H4 (cell line): Measurements from ENCODE around the gene AKAP1. TPM values are rescaled to one million over a fixed set of nuclear protein-coding genes. Genes with fewer than 3 reads are reported as not detected.

ENCODE experiments used
- DNase-seq: peaks from one replicate; pipeline ENCODE4 v3.0.0-alpha.2; 2015; ENCODE audit warnings: low spot score
- total RNA-seq: library from RNA; depleted of rRNA; stranded (reverse); fragments of >200 nt; shearing (Covaris generic); gene quantifications from 2 replicates; pipeline ENCODE4 v1.2.3, GENCODE V29; 2014

AKAP1 gene
- total RNA-seq, 1 experiment from 2014 or later: 19.9 TPM

GRCh38 chr17:57130708-57131461, 45.8 kb downstream of the AKAP1 start:
- peak; percentile 74 for DNase-seq

DNA sequence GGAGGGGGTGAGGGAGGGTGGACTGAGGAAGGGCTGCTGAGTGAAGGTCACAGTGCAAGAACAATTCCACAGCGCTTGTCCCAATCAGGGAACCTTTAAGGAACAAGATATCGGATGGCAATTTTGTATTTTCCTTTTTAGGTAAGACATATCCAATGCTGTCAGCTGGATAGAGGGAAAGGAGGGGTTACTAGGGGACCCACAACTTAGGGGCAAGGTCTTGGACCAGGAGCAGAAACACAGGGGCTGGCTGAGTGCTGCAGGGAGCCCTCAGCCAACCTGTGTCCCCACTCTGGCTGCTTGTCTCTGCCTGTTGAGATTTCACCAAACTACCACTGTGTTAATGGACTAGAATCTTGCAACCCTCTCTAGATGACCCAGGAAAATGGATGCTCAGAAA, 47.6 kb downstream of the AKAP1 start:
- DNase-seq: no peak

DNA sequence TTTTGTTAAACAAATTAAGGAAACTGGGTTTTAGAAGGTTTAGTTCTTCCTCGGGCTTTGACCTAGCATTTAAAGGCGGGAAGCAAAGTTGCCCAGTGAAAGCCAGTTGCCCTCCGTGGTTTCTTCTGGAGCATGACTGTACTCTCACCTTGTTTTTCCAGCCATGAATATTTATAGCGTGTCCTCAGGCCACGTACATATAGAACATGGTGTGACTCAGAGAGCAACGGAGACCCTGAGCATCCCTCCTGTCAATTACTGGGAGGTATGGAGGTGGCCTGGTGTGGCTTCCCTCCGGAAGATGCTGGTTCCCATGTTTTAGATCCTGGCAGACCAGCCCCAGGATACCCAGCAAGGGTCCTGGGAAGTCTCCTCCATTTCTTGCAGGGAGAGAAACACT, 48.4 kb downstream of the AKAP1 start:
- DNase-seq: no peak

DNA sequence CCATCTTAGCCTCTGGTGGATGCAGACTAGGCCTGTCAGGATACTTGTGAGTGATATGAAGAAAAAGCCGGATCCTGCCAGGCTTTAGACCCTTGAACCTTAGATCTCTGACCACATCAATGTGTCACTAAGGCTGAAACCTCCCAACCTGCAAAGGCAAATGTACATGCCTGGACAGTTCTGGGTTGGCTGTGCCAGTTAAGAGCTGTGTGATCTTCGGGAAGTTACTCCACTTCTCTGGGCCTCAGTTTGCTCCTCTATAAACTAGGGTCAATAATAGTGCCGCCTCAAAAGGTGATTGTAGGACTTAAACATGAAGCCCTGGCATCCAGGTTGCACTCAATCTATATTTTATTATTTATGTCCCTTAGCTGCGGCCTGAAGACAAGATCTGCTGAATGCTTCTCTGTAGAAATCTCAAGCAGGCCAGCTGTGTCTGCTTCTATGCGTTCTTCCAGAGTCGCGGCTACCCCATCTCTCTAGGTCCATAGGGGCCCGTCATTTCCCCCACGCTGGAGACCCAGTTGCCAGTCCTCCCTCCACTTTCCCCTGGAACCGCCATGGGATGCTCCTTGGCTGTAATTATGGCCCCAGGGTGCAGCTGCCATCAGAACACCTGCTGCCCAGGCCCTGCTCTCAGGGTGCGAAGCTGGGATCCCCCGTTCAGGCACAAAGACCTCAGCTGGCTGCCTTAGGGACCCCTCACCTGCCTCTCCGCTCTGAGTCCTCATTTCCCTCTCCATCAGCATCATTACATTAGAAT, 50.2 kb downstream of the AKAP1 start:
- DNase-seq: no peak

- no peak for DNase-seq
Measured at GRCh38 chr17:57135789-57136291, 50.8 kb downstream of the AKAP1 start.

GRCh38 chr17:57136355-57136754, 51.3 kb downstream of the AKAP1 start:
- DNase-seq: no peak

- no peak for DNase-seq
Measured at GRCh38 chr17:57138030-57138911, 53.2 kb downstream of the AKAP1 start.

DNA sequence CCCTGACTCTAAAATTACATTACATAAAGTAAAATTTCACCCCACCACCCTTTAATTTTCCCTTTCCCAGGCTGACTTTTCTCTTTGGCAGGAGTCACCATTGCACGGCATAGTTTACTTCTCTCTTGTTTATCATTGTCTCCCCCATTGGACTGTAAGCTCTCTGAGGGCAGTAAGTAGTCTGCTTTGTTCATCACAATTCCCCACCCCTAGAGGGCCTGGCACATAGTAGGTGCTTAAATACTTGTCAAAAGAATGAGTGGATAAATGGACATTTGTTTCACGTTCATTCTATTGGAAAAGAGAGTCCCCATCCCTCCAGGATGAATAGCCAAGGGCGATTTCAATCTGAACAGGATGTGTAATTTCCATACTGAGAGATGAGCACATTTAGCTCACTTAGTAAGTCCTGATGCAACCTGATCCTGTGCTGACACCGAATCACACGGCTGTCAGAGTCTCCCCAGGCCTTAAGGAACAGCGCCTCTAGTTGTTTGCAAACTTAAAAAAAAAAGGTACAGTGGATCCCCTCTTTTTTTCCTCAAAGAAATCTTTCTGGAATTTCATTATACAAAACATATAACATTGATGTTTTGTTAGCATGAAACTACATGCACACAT, 54.0 kb downstream of the AKAP1 start:
- DNase-seq: no peak

- DNase-seq: no peak
Measured at GRCh38 chr17:57140316-57140715, 55.3 kb downstream of the AKAP1 start.

GRCh38 chr17:57142925-57143324, 57.9 kb downstream of the AKAP1 start:
- no peak for DNase-seq

DNA sequence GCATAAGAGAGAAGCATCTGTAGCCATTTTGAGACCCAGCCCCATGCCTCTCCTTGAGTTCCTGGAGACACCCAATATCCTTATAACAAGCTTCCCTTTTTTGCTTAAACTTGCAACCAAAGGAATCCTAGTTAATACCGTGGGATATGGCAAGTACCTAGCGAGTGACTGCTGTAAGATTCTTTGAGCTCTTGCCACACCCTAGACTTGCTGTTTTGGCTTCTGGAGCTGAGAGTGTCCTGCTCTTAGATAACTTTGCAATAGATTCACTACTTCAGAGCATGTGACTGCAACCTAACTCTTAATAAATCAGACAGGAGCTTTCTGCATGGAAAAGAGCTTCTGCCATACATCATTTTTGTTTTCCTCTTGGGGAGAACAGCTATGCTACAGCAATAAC, 58.3 kb downstream of the AKAP1 start:
- DNase-seq: no peak

DNA sequence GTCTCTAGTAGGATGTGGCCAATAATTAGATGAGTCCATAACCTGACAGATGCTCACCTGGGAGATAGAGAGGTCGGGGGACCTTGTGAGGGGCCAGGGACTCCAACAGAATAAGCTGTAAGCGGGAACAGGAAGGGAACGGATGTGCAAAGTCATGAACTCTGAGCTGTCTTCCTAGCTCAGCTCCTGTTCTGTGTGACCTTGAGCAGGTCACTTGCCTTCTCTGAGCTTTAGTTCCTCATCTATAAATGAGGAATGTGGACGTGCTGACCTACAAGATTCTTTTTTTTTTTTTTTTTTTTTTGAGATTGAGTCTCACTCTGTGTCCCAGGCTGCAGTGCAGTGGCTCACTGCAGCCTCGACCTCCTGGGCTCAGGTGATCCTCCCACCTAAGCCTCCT, 58.9 kb downstream of the AKAP1 start:
- no peak for DNase-seq

DNA sequence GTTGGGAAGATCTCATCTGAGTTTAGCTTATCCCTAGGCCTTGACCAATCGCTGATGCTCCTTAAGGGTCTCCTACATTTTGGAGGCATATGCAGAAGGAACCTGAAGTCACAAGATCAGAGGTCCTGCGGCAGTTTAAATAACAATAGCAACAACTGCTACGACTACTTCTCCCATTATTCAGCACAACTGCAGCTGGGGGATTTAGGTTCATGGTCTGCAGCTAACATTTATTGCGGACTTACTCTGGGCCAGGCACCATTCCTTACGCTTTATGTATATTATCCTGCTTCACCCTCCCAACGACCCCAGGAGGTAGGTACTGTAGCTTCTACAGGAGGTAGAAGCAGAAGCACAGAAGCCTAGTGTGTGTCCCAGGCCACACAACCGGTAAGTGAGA, 59.5 kb downstream of the AKAP1 start:
- no peak for DNase-seq

GRCh38 chr17:57145347-57145746, 60.3 kb downstream of the AKAP1 start:
- DNase-seq: no peak

GRCh38 chr17:57146273-57146672, 61.2 kb downstream of the AKAP1 start:
- no peak for DNase-seq

DNA sequence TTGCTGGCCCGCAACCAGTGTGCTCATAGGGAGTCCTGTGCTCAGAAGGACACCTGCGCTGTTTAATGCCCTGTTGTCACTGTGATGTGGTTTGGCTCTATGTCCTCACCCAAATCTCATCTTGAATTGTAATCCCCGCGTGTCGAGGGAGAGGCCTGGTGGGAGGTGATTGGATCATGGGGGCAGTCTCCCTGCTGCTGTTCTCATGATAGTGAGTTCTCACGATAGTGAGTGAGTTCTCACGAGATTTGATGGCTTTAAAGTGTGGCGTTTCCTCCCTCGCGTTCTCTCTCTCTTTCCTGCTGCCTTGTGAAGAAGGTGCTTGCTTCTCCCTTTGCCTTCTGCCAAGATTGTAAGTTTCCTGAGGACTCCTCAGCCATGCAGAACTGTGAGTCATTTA, 66.8 kb downstream of the AKAP1 start:
- DNase-seq: no peak

DNA sequence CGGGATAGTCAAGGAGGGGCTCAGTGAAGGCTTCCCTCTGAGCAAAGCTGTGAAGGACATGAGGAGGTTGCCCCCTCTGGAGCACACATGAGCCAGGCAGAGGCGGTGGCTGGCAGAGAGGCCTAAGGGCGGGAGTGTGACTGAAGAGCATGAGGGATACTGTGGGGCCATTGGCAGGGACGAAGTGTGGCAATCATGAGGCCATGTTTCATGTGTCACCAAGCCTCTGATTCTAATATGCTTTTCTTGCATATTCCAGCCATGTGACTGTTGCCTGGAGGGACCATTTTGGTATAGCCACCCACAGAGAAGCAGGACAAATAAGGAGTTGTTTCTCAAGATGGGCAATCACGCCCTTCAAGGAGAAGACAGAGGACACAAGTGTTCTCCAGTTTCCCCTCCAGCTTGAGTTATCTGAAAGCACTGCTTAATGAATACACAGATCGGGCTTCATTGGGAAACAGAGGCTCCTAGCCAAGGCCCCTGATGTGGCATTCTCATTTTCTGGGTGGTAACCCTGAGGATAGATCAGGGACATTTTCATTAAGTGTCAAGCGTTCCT, 68.0 kb downstream of the AKAP1 start:
- no peak for DNase-seq

DNA sequence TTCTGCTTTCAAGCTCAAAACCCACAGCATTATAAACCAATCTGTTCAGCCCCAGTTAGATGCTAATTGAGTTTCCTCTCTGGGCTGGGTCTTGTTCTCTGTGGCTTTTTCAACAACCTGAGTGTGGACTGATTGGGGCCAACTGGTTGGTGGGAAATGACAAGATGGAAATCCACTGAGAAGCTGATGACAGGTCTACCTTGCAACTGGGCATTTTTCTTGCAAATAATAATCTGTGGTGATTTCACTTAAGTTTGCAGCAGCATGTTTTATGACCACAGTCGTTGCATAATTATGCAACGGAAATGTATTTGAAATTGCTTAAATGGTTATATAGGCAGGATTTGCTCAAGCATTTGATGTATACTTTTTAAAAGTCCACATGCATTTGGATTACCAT, 69.9 kb downstream of the AKAP1 start:
- no peak for DNase-seq

DNA sequence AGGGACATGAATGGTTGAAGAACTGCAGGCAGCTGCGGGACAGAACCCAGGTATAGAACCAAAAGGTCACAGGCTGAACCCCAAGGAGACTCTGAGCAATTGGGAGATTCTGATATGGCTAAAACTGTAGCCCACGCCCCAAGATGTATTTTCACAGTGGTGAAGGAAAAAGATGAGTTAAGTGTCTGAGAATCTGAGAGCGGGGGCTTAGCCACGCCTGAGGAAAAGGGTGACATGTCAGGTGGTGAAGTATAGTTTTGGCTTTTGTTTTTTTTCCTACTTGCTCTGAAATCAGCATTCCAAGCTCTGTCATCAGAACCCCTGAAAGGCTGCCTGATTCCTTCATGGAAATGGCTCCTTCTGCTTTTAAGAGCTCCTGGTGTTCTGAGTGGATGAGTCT, 73.3 kb downstream of the AKAP1 start:
- no peak for DNase-seq

- DNase-seq: no peak
Measured at GRCh38 chr17:57158795-57159194, 73.7 kb downstream of the AKAP1 start.

DNA sequence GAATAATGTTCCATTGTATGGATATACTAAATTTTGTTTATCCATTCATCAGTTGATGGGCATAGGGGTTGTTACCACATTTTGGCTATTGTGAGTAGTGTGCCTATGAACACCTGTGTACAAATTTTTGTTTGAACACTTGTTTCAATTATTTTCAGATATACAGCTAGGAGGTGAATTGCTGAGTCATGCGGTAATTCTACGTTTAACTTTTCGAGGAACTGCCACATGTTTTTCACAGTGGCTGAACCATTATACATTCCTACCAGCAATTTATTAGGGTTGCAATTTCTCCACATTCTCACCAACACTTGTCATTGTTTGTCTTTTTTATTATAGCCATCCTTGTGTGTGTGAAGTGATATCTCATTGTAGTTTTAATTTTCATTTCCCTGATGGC, 75.6 kb downstream of the AKAP1 start:
- no peak for DNase-seq
